ENCODE measurements around the gene ELAC1.
"Not testable (repeated sequence)": the region's sequence is repeated elsewhere in the genome, so short reads cannot be mapped to it uniquely, and the experiment has no call there.

ELAC1 gene

DNA sequence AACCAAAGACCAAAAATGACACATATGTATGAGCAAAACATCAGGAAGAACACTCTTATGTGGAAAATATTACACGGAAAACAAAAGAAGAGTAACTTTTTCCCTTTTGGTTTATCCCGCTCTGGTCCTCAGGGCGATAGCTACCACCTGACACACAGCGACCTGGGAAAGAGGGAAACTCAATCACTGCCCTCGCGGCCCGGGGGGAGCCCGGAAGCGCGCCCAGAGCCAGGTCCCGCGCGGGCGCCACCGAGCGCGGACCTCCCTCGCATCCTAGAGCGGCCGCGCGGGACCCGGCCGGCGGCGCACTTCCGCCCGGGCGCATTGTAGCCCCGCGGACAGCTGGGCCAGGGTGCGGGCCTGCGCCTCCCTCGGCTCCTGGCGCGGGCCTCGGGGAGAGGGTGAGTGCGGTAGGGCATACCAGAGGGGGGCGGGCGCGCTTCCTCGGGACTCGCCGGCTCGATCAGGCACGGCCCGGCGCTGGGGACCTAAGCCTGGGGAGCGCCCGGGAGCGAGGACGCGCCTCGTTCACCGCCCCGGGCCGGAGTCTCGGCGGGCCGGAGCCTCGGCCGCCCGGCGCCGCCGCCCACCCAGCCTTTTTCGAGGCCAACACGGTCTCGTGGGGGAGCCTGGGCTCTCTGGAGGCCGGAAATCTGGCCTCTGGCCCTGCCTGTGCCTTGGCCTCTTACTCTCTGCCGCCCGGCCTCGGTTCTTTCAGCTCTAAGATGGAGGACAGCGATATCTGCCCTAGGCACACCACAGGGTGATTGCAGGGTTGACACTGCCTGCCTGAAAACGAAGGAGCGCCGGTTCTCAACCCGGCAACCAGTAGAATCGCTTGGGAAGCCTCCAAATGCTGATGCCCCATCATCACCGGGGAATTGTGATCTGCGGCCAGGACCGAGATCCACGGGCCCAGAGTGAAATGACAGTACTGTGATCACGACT lies at the start of gene ELAC1:
Gene ELAC1 (plus strand): TSS at position 327 of the 948 bp plus-strand sequence. CDS start 6,365 bp downstream, outside the sequence.
- DNase-seq = peak; percentile 95

GRCh38 chr18:50918153-50918552 lies 49.7 kb upstream of the ELAC1 start:
- DNase-seq = no peak

DNA sequence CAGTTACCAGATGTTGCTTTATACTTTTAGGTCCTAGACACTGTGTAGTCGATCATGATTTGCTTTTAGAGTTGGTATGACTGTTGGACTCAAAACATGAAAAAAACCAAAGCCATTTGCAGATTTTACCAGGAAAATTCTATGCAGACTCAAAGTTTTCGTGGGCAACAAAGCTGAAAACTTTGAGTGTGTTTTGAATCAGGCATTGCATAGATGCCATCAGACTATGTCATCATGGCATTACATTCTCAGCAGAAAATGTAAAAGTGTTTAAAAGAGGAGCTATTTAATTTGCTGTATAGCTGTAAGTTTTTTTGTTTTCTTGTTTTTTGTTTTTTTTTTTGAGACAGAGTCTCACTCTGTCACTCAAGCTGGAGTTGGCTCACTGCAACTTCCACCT lies 43.5 kb upstream of the ELAC1 start:
- no peak for DNase-seq

DNA sequence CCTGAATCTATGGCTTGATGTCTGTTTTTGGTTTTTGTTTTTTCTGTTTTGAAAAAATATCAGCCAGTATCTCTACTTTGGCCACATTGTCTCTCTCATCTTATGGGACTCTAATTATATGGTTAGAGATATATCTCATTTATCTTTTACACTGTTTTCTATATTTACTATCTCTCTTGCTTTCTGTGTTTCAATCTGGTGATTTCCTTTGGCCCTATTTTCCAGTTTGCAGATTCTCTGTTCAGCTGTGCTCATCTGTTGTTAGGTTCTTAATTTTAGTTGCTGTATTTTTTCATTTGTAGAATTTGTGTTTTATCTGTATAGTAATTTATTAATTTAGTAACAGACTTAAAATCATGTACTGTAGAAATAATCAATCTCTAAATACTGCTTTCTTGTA lies 41.3 kb upstream of the ELAC1 start:
- DNase-seq = no peak

DNA sequence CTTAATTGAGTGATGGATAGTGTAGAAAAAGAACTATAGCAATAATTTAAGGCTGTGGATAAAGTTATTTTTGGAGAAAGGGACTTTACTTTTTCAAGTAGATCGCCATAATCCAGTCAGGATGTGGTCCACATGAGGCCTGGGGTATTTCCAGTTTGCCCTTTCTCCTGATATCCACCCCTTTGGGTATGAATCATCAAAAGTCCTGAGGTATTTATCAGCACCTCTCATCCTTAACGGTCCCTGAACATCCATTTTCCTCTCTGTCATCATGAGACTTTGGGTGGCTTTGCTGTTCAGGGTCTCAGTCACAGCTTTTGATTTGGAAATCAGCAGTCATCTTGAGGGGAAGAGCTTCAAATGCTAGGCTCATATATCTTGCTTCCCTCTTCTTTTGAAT lies 39.3 kb upstream of the ELAC1 start:
- no peak for DNase-seq

DNA sequence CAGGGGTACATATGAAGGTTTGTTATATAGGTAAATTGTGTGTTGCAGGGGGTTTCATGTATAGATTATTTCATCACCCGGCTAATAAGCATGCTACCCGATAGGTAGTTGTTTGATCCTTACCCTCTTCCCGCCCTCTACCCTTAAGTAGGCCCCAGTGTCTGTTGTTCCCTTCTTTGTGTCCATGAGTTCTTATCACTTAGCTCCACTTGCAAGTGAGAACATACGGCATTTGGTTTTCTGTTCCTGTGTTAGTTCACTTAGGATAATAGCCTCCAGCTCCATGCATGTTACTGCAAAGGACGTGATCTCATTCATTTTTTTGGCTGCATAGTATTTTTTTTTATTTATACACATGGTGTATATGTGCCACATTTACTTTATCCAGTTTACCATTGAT lies 34.2 kb upstream of the ELAC1 start:
- no peak for DNase-seq

DNA sequence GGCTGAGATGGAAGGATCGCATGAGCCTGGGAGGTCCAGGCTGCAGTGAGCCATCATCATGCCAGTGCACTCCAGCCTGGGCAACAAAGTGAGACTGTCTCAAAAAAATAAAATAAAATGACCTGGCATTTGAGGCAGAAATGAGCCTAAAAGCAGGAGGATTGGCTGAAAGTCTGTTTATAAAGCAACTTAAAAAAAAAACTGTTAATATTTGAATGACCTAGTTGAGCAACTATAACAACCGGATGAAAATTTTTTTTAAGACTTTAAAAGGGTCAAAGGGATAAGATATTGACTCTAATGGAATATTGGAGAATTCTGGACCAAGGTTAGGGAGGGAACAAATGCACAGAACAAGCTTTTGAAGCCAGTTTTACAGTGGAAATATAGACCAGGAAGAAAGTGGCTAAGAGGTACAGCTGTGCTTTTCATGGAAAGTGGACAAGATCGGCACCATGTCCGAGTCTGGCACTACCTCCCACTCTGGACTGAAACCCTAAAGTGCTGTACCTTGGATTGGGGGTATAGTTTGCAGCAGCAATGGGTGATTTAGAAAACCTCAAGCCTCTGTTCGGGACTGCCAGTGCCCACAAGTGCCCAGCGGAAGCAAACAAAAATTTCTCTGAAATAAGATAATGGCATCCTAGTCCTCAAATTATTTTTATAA lies 33.2 kb upstream of the ELAC1 start:
- DNase-seq = no peak

DNA sequence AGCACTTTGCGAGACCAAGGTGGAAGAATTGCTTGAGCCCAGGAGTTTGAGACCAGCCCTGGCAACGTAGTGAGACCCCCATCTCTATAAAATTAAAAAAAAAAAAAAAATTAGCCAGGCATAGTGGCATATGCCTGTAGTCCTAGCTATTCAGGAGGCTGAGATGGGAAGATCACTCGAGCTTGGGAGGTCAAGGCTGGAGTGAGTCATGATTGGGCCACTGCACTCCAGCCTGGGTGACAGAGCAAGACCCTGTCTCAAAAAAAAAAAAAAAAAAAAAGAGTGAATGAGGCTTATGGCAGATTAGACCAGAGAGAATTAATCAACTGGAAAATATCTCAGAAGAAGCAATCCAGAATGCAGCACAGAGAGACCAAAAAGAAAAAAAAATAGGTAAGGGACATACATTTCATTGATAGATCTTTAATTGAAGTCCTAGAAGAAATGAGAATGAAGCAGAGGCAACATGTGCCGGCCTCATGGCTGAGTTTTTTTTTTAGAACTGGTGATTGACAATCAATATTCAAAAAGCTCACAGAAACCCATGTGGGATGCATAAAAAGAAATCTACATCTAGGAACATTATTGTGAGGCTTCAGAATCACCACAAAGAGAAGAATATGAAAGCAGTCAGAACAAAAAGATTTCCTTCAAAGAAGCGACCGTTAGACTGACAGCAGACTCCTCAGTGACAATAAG lies 32.2 kb upstream of the ELAC1 start:
- DNase-seq = no peak

DNA sequence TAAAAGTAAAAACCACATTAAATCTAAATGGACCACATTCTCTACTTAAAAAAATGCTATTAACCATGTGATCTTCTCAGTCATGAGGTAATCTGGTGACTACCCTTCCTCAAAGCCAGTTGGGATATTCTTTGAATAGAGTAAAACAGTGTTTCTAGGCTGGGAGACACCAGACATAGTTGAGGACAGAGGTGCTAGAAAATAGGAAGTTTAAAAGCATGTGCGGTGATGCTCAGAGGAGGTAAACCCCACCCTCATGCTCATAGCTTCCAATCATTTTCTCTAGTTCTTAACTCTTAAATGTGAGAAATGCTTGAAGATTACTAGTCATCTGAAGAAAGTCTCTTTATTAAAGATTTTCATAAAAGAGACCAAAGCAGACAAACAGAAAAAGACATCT lies 30.7 kb upstream of the ELAC1 start:
- no peak for DNase-seq

GRCh38 chr18:50938912-50939311 lies 28.9 kb upstream of the ELAC1 start:
- DNase-seq = no peak

- DNase-seq = no peak
Measured at GRCh38 chr18:50944245-50944932, 23.5 kb upstream of the ELAC1 start.

DNA sequence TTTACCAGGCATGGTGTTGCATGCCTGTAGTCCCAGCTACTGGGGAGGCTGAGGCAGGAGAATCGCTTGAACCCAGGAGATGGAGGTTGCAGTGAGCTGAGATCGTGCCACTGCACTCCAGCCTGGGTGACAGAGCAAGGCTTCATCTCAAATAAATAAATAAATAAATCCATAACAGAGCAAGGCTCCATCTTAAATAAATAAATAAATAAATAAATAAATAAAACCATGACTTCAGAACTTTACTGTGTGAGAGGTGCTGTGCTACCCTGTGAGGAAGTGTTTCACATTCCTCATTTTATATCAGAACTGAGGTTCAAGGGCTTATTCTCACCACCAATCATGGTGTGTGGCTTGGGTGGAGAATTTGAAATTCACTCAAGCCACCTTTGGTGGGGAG lies 21.9 kb upstream of the ELAC1 start:
- not testable (repeated sequence) for DNase-seq

DNA sequence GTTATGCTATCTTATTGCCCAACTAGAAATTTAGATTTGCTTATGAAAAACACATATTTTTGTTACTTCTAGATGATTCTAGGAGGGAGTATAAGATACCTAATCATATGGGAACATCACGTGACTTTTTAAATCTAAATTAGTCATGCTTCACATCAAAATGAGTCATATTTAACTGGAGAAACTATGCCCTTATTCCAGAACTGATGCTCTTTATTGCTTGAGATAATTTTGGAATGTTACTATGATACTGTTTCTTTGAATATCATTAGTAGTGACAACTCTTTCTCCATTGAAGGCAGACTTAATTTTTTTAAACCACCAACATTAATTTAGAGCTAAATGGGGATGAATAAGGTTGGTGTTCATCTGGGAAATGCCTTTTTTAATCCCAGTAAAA lies 19.9 kb upstream of the ELAC1 start:
- DNase-seq = no peak

- DNase-seq = no peak
Measured at GRCh38 chr18:50949185-50949584, 18.7 kb upstream of the ELAC1 start.

- DNase-seq = no peak
Measured at GRCh38 chr18:50950626-50951025, 17.2 kb upstream of the ELAC1 start.

- DNase-seq = no peak
Measured at GRCh38 chr18:50953822-50954221, 14.0 kb upstream of the ELAC1 start.

DNA sequence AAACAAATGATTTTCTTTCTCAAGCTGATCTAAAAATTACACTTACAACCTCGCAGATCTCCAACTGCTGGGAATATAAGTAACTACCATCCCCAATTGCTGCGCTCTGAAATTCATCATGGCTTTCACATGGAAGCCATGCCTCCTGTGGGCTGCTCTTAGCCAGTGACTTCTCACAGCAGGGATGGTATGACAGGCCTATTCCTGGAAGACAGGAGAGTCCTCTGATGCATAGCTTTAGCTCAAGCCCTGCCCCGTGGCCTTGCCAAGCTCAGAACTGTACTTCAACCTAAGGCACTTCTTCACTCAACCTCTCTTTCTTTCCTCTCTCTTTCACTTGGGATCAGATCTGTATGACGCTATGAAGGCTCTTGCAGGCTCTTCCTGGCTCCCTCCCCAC lies 12.6 kb upstream of the ELAC1 start:
- DNase-seq = no peak

- no peak for DNase-seq
Measured at GRCh38 chr18:50956116-50956515, 11.7 kb upstream of the ELAC1 start.

DNA sequence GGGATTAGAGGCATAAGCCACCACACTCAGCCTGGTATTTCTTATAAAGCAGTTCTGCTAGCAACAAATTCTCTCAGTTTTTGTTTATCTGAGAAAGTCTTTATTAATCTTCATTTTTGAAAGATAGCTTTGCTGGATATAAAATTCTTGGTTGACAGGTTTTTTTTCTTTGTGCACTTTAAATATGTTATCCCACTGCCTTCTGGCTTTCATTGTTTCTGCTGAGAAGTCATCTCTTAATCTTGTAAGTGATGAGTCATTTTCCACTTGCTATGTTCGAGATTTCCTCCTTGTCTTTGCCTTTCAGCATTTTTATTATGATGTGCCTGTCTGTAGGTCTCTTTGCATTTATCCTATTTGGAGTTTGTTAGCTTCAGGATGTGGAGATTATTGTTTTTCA lies 5.9 kb upstream of the ELAC1 start:
- no peak for DNase-seq

- peak; percentile 14 for DNase-seq
Measured at GRCh38 chr18:50969448-50969847, 1.6 kb downstream of the ELAC1 start.

DNA sequence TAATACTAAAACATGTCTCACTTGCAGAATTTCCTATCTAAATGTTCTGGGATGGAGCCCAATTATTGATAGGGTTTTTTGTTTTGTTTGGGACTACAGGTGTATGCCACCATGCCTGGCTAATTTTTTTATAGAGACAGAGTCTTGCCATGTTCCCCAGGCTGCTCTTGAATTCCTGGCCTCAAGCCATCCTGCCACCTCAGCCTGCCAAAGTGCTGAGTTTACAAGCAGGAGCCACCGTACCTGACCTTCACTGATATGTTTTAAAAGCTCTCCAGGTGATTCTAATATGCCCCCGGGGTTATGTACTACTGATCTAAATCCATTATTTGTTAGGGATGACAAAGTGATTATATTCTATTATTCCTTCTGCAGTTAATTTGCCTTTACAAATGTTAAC lies 2.2 kb downstream of the ELAC1 start:
- DNase-seq = peak; percentile 83

DNA sequence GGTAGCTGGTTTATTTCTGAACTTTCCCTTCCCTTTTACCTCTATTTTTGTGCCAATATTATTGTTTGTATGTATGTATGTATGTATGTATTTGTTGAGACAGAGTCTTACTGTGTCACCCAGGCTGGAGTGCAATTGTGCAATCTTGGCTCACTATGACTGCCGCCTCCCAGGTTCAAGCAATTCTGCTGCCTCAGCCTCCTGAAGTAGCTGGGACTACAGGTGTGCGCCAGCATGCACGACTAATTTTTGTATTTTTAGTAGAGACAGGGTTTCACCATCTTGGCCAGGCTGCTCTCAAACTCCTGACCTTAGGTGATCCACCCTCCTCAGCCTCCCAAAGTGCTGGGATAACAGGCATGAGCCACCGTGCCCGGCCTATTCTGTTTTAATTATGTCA lies 4.6 kb downstream of the ELAC1 start:
- DNase-seq = not testable (repeated sequence)

Measured in NCI-H146 (cell line).